ENCODE data around the gene RAVER1.
"Not testable (repeated sequence)": the region's sequence is repeated elsewhere in the genome, so short reads cannot be mapped to it uniquely, and the experiment has no call there.

RAVER1 gene

DNA sequence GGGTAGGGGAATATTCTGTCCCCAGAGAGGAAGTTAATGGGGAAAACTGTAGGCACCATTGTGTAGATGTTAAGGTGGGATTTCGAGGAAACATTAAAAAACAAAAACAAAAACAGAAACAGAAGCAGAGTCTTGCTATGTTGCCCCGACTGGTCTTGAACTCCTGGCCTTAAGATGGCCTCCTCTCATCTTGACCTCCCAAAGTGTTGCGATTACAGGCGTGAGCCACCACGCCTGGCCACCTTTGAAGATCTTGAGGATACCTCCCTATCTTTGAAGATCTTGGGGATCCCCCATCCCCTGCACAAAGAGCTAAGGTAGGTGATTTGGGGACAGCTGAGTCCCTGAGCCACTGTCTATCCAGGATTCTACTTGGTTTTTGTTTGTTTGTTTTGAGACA is 6.6 kb upstream of the RAVER1 start:
- no peak for DNase-seq

GRCh38 chr19:10339380-10339960 is 6.1 kb upstream of the RAVER1 start, which contains the start of gene ICAM3:
TSS of gene ICAM3 (minus strand) at chr19:10339624. CDS start at chr19:10339614, 10 bp downstream.
- DNase-seq = peak; percentile 61

GRCh38 chr19:10338940-10339339 is 5.6 kb upstream of the RAVER1 start:
- no peak for DNase-seq

DNA sequence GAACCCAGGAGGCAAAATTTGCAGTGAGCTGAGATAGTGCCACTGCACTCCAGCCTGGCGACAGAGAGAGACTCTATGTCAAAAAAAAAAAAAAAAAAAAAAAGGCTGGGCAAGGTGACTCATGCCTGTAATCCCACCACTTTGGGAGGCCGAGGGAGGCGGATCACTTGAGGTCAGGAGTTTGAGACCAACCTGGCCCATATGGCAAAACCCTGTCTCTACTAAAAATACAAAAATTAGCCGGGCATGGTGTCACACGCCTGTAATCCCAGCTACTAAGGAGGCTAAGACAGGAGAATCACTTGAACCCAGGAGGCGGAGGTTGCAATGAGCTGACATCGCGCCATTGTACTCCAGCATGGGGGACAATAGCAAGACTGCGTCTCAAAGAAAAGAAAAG is 3.4 kb upstream of the RAVER1 start:
- DNase-seq = not testable (repeated sequence)

DNA sequence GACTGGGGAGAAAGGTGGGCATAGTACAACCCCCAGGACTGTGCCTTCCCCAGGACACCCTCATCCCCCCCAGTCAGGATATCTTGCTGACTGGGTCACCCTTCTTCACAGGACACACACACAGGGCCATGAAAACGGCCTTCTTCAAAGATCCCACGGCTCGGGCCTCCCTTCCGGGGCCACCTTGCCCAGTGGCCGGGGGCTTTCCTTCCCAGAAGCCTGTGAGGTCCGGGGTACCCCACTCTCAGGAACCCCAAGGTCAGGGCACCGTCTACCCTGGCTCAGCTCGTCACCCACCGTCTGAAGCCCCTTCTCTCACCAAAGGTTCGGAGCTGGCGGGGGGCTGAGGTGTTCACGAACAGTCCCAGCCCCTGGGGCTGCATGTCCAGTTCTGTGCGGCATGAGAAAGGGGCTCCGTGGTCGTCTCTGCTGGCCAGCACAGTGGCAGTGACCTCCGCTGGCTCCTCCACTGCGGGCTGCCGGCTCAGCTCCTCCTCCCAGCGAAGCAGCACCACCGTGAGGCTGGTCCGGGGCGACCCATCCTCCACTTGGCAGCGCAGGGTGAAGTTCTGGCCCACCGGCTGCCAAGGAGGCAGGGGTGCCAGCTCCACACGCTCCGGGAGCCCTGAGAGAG is 2.1 kb upstream of the RAVER1 start:
- DNase-seq = no peak

DNA sequence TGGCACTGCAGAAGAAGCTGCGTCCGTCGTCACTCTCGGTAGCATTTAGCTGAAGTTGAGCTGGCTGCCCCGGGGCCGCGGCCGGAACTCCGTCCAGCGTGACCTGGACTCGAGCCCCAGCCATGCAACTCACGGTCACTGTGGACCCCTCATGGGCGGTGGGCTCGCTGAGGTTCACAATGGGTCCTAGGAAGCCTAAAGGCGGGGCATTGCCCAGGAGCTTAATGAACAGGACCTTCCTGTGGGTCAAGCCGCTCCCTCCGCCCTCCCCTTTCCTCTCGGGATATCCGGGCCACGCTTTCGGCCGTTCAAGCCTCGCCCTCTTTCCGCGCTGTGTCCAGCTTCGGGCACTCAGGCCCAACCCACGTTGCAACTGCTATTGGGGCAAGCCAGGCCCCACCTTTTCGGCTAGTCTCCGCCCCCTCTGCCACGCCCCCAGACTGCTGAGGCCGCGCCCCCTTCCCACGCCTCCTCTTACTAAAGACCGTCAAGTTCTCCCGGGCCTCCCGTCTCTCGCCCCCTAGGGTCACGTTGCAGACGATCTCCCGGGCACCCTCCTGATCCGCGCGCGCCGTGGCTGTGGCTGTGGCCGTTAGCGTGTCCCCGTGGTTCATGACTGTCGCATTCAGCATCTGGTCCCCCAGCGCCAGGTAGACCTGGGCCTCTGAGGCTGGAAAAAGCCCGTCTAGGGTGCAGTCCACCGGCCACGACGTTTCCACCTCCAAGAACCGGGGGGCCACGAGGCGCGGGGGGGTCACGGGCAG is 1.4 kb upstream of the RAVER1 start:
- DNase-seq = peak; percentile 49

- DNase-seq = no peak
These were observed 644 bp upstream of the RAVER1 start for GRCh38 chr19:10333758-10334587.

GRCh38 chr19:10332158-10332964 is 968 bp downstream of the RAVER1 start:
- no peak for DNase-seq

DNA sequence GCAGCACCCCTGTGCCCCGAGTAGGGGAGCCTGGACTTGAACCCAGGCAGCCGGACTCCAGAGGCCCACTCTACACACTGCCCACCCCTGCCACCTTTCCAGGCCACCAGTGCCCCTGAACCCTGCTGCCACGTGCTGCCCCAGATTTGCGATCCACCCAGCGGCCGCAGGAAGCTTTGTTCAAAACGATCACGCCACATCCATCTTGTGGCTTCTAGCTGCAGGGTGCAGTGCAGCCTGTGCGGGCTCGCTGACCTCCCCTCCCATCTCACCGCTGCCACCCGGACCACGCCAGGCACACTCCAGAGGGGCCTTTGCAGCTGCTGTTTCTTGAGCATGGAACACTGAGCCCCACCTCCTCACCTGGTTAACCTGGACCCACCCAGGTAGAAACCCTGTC is 3.8 kb downstream of the RAVER1 start:
- DNase-seq = no peak

DNA sequence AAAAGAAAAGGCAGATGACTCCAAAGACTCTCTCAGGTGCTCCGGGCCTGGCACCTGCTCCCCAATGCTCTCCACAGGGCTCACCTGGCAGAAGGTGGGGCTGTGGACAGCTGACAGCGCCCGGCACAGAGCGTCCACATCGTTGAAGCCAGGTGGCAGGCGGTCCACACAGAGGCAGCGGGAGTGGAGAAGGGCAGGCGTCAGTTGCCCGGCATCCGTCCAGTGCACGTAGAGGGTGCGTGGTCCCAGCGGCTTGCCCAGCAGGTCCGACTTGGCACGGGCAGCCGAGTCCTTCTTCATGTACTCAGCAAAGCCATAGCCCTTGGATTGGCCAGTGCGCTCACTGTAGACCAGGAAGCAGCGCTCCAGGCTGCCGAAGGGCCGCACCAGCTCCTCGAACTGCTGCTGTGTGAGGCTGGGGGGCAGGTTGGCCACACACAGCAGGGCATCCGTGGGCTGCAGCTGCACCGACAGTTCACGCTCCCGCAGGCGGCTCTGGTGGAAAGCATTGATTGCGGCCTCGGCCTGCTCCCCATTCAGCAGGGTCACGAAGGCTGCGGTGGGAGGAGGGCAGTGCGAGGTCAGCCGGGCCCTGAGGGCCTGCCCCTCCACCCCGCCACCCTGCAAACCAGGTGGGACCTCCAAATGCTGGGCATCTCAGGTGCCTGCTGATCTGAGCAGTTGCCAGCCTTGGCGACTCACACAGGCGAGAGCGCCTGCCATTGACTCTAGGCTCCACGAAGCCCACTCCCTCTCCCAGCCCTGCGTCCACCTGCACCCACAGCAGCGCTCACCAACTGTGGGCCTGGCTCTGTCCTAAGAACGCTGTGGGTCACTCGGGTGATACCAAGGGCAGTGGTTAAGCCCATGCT is 4.5 kb downstream of the RAVER1 start:
- no peak for DNase-seq

DNA sequence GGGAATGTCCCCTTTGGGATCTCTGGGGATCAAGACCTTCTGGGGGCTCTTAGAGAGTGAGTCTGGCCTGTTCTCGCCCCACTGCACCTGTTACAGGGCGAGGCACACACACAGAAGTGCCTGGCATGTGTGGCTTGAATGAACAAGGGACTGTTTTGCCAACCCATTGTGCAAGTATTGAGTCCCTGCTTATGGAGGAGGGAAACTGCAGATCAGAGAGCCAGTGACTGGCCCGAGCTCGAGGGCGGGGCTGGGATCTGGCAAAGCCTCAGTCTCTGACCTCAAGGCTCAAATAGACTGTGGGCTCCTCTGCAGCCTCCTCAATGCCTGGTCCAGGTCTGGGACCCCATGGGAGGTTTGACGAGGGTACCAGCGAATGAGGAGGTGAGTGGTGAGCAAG is 5.5 kb downstream of the RAVER1 start:
- DNase-seq = no peak

GRCh38 chr19:10325732-10326131 is 7.6 kb downstream of the RAVER1 start:
- no peak for DNase-seq

GRCh38 chr19:10321874-10322835 is 11.2 kb downstream of the RAVER1 start:
- DNase-seq = no peak

DNA sequence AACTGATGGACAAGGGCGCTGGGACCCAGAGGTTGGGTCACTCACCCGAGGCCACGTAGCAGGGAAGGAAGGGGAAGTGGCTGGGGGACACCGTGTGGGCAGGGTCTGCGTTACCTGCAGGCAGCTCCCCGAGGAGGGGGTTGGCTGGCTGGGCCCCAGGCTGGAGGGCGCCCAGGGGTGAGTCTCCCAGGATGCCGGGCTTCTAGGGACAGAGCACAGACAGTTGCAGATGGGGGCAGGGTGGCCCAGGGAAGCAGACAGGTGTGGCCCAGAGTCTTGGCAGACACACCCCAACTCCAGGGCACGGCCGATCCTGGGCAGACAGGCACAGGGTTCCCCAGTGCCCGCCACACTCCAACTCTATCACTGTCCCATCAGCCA is 11.9 kb downstream of the RAVER1 start:
- DNase-seq = no peak

- DNase-seq = no peak
These were observed 12.5 kb downstream of the RAVER1 start for GRCh38 chr19:10320602-10321416.

GRCh38 chr19:10318807-10319682 is 14.3 kb downstream of the RAVER1 start:
- DNase-seq = no peak

DNA sequence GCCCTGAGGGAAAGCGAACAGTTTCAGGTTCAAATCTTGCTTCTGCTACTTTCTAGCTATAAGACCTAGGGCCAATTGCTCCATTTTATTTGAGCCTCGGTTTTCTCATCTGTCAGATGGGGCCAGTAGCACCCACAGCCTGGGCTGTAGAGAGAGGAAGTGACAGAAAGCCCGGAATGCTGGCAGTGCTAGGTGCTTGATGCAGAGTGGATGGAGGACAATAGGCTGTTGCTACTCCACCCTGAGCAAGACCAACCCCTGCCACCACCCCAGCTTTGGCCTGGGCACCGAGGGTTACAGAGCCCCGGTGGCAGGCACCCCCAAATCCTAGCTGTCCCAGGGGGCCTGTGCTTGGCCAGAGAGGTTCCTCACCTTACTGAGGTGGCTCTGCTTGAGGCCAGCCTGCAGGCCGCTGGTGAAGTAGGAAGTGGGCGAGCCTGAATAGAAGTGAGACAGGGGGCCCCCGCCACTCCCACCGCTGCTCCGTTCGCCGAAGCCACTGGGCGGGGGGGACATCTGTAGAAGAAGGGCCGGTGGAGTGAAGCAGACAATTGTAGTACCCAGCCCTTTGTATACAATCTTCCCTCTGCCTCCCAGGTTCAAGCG is 15.4 kb downstream of the RAVER1 start:
- no peak for DNase-seq
